Ishikawa (cell line): ENCODE measurements around the gene KRT81.

Source experiments
- CEBPB ChIP-seq: IDR thresholded peaks from 2 replicates; pipeline ENCODE4 v1.6.1; 2012
- CREB1 ChIP-seq: IDR thresholded peaks from 2 replicates; pipeline ENCODE4 v1.6.1; 2012; ENCODE audit warnings: low read depth
- EGR1 ChIP-seq: IDR thresholded peaks from 2 replicates; pipeline ENCODE4 v1.6.1; 2012
- EP300 ChIP-seq: IDR thresholded peaks from 2 replicates; pipeline ENCODE4 v1.6.1; 2012; ENCODE audit warnings: borderline replicate concordance
- FOXM1 ChIP-seq: IDR thresholded peaks from 2 replicates; pipeline ENCODE4 v1.6.1; 2012; ENCODE audit warnings: low read depth, borderline replicate concordance
- MAX ChIP-seq: IDR thresholded peaks from 2 replicates; pipeline ENCODE4 v1.6.1; 2012
- NFIC ChIP-seq: IDR thresholded peaks from 2 replicates; pipeline ENCODE4 v1.6.1; 2012
- RAD21 ChIP-seq: IDR thresholded peaks from 2 replicates; pipeline ENCODE4 v1.6.1; 2012; ENCODE audit warnings: low read depth
- REST ChIP-seq: IDR thresholded peaks from 2 replicates; pipeline ENCODE4 v1.6.1; 2012; ENCODE audit warnings: low read depth, mild to moderate bottlenecking
- TAF1 ChIP-seq: IDR thresholded peaks from 2 replicates; pipeline ENCODE4 v1.6.1; 2012; ENCODE audit warnings: low read depth, mild to moderate bottlenecking
- TCF12 ChIP-seq: IDR thresholded peaks from 2 replicates; pipeline ENCODE4 v1.6.1; 2012; ENCODE audit warnings: low read depth
- TEAD4 ChIP-seq: IDR thresholded peaks from 2 replicates; pipeline ENCODE4 v1.6.1; 2012
- USF1 ChIP-seq: IDR thresholded peaks from 2 replicates; pipeline ENCODE4 v1.6.1; 2012
- YY1 ChIP-seq: IDR thresholded peaks from 2 replicates; pipeline ENCODE4 v1.6.1; 2012; ENCODE audit warnings: low read depth
- ZBTB7A ChIP-seq: IDR thresholded peaks from 2 replicates; pipeline ENCODE4 v1.6.1; 2012; ENCODE audit warnings: low read depth

KRT81 gene

GRCh38 chr12:52255926-52256583 is 35.3 kb downstream of the KRT81 start:
- TF ChIP-seq YY1 (no peak), CEBPB (no peak), EP300 (no peak), TCF12 (no peak), RAD21 (no peak), TEAD4 (no peak), ZBTB7A (no peak), FOXM1 (no peak), CREB1 (no peak), MAX (no peak), NFIC (no peak)

GRCh38 chr12:52254965-52255751 is 36.2 kb downstream of the KRT81 start:
- TF ChIP-seq EGR1: no peak
- TF ChIP-seq CREB1: no peak

- TF ChIP-seq TAF1 (no peak), CREB1 (no peak), RAD21 (no peak), USF1 (no peak), MAX (no peak), YY1 (no peak), CEBPB (no peak)
These were observed 37.0 kb downstream of the KRT81 start for GRCh38 chr12:52254180-52254964.

GRCh38 chr12:52253391-52254179 is 37.7 kb downstream of the KRT81 start:
- TF ChIP-seq USF1 (no peak), REST (no peak), ZBTB7A (no peak), TEAD4 (no peak), CEBPB (no peak), MAX (no peak), TCF12 (no peak), CREB1 (no peak), FOXM1 (no peak), NFIC (no peak), RAD21 (no peak), EP300 (no peak)

- TF ChIP-seq TCF12: no peak
- TF ChIP-seq FOXM1: no peak
- no peak for TF ChIP-seq TAF1
- no peak for TF ChIP-seq TEAD4
- TF ChIP-seq MAX: no peak
- no peak for TF ChIP-seq ZBTB7A
- no peak for TF ChIP-seq RAD21
- TF ChIP-seq USF1: no peak
- TF ChIP-seq CREB1: no peak
These were observed 38.5 kb downstream of the KRT81 start for GRCh38 chr12:52252728-52253343.
